Activated naive CD4-positive, alpha-beta T cell treated with anti-CD3 and anti-CD28 coated beads for 36 hours (primary cell): ENCODE measurements around the gene SDK1. TPM values are rescaled to one million over a fixed set of nuclear protein-coding genes. Genes with fewer than 3 reads are reported as not detected.

ENCODE experiments used
- CTCF ChIA-PET: fragments of 350-600 bp; sonication (Branson Sonifier 250); formaldehyde crosslinking; loops from one replicate; lab custom pipeline; 2021; ENCODE audit warnings: antibody characterized with exemption; lab: Charles Lee
- DNase-seq: peaks from one replicate; pipeline ENCODE4 v3.0.0-alpha.2; 2020
- H3K27ac Mint-ChIP-seq: one replicate; pipeline ENCODE4 v1.8.0; 2021; ENCODE audit warnings: mild to moderate bottlenecking, mixed read lengths
- H3K27me3 Mint-ChIP-seq: one replicate; pipeline ENCODE4 v1.8.0; 2021; ENCODE audit warnings: low read depth, mixed read lengths
- H3K36me3 Mint-ChIP-seq: one replicate; pipeline ENCODE4 v1.8.0; 2021; ENCODE audit warnings: low read depth, mixed read lengths
- H3K4me1 Mint-ChIP-seq: one replicate; pipeline ENCODE4 v1.8.0; 2021; ENCODE audit warnings: low read depth, mixed read lengths
- H3K4me3 Mint-ChIP-seq: one replicate; pipeline ENCODE4 v1.8.0; 2021; ENCODE audit warnings: mild to moderate bottlenecking, moderate library complexity, mixed read lengths
- H3K9me3 Mint-ChIP-seq: one replicate; pipeline ENCODE4 v1.8.0; 2021; ENCODE audit warnings: mixed read lengths
- intact Hi-C: fragments of 100-400 bp; cut with micrococcal nuclease; formaldehyde crosslinking; loops from one replicate; pipeline ENCODE4 v1.15.1; 2023
- total RNA-seq, 2 experiments: library from RNA; stranded (reverse); gene quantifications; one replicate each; pipeline ENCODE4 v1.2.3, GENCODE V29; 2021

SDK1 gene
- total RNA-seq, 2 experiments from 2014 or later = 1.3 to 2.0 TPM

DNA sequence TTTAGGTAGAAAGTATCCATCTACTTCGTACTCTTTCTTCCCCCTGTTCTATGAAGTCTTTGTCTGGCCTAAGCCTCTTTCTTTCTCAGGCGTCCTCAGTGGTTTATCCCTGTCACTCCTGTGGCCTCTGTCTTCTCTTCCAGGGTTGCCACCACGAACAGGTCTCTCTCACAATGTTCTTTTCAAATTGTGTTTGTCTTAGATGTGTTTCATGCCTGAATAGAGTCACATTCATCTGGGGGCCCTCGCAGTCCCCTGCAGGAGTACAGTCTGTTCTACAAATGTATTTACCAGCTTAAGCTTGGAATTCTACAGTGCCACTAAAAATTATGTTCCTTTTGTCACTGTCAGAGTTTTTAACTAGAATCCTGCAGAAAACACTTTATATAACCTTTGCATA, 700.7 kb downstream of the SDK1 start:
- intact Hi-C loops = no loop called here
- no peak overlapping the region for H3K27ac Mint-ChIP-seq
- no peaks in the 10 kb centered on the region for H3K9me3 Mint-ChIP-seq
- no peak overlapping the region for H3K4me3 Mint-ChIP-seq
- no peaks in the 10 kb centered on the region for H3K4me1 Mint-ChIP-seq
- DNase-seq = no peak
- H3K36me3 Mint-ChIP-seq = no peaks in the 10 kb centered on the region
- CTCF ChIA-PET = interaction anchor here (0.5 kb wide), 1 partner anchor 399 kb away, joined by 3 read pairs; no protein-coding TSS in a partner anchor
- no peaks in the 10 kb centered on the region for H3K27me3 Mint-ChIP-seq

DNA sequence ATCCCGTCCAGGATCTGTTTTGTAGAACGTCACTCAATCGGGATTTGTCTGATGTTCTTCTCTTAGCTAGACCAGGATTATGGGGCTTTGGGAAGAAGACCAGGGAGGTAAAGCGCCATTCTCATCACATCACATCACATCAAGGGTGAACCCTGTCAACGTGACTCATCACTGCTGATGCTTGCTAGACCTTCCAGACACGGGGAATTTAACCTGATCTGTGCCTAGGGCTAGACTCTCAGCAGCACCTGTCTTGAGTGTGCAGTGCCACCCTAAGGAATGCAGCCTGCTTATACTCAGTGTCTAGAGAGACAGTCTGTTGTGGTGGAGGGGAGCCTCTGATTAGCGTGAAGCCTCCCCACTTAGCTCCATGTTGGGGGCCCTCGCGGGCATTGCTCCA, 702.5 kb downstream of the SDK1 start:
- CTCF ChIA-PET = no interaction called here
- intact Hi-C loops = no loop called here
- H3K27ac Mint-ChIP-seq = no peak overlapping the region
- no peaks in the 10 kb centered on the region for H3K4me1 Mint-ChIP-seq
- no peak overlapping the region for H3K4me3 Mint-ChIP-seq
- no peaks in the 10 kb centered on the region for H3K36me3 Mint-ChIP-seq
- no peaks in the 10 kb centered on the region for H3K27me3 Mint-ChIP-seq
- no peak for DNase-seq
- no peaks in the 10 kb centered on the region for H3K9me3 Mint-ChIP-seq

DNA sequence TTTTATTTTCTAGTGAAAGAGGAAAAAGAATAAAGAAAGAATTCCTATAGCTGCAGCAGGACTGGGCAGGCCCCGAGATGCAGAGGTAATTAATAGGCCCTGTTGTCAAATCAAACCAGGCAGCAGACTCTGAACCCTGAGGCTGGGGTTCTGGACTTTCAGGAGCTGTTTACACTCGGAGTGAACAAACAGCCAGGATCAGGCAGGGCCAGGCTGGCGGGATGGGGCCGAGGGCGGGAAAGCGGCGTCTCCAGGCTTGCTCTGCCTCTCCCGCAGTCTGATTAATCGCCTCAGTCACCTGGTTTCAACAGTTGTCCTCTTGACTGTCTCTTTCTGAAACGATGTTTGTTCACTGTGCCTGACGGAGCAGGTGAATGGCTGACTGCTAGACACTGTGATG, 705.6 kb downstream of the SDK1 start:
- H3K27ac Mint-ChIP-seq = no peak overlapping the region
- CTCF ChIA-PET = no interaction called here
- H3K9me3 Mint-ChIP-seq = no peaks in the 10 kb centered on the region
- DNase-seq = no peak
- no peaks in the 10 kb centered on the region for H3K4me1 Mint-ChIP-seq
- H3K36me3 Mint-ChIP-seq = no peaks in the 10 kb centered on the region
- intact Hi-C loops = no loop called here
- H3K4me3 Mint-ChIP-seq = no peak overlapping the region
- no peaks in the 10 kb centered on the region for H3K27me3 Mint-ChIP-seq

DNA sequence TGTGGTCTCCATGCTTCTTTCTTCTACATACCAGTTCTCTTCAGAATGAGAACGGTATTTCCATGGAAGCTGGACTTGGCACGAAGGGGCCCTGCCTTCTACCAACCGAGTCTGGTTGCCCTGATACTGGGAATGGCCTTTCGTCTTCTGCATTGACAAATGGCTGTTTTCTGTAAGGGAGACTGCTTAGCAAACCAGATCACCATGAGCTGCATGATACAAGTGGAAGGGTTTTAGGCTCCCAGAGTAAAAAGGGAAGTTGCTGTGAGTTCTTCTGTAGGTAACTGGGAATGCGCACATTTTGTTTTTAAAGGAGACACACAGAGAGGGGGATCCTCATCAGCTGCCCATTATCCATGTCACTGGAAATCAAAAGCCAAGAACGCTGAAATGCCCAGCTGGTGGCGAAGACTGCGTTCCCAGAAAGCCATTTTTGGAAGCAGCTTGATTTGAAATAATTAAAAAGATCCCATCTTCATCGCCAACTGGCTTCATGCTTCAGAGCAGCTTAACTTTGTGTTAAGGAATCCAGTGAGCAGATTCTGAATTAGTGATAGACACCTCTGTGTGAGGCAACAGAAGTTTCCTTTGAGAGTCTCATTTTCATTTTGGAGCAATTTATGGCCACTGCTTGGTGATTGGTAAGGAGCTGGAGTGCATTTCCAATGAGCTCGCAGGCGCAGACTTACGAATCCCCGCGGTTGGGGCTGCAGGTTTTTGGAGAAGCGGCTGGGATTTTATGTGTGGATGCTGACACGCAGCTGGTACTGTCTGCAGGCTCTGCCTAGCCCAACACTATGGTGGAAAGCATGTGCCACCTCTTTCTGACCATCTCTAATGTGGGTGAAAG, 708.4 kb downstream of the SDK1 start:
- Mint-ChIP-seq H3K4me3 (no peak overlapping the region), H3K9me3 (no peaks in the 10 kb centered on the region), H3K27ac (no peak overlapping the region), H3K27me3 (no peaks in the 10 kb centered on the region), H3K4me1 (no peaks in the 10 kb centered on the region), H3K36me3 (no peaks in the 10 kb centered on the region)
- no peak for DNase-seq
- intact Hi-C loops = no loop called here
- CTCF ChIA-PET = no interaction called here

DNA sequence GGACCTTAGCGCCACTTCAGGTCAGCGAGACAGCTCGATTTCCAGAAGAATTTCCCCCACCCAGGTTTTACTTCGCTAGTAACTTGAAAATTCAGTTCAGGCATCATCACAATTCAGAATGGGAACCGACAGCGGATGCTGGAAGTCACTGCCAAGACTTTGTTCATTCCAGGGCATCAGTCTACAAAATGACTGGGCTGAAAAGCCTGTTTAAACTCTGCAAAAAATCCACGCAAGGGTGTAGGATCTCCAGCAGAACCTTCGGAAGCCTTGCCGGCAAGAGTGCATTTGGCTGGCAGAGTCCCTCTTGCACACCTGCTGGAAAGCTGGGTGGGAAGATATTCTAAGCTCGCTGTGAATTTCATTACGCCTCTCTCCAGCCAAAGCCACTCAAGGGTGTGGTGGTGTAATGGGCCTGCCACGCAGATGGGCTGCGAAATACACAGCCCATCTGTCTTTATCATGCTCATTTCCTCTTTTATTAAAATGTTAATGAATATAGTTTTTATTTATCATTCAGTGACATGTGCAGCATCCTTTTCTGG, 709.1 kb downstream of the SDK1 start:
- Mint-ChIP-seq H3K27me3 (no peaks in the 10 kb centered on the region), H3K27ac (no peak overlapping the region), H3K4me1 (no peaks in the 10 kb centered on the region), H3K36me3 (no peaks in the 10 kb centered on the region), H3K9me3 (no peaks in the 10 kb centered on the region), H3K4me3 (no peak overlapping the region)
- intact Hi-C loops = no loop called here
- CTCF ChIA-PET = no interaction called here
- DNase-seq = no peak

DNA sequence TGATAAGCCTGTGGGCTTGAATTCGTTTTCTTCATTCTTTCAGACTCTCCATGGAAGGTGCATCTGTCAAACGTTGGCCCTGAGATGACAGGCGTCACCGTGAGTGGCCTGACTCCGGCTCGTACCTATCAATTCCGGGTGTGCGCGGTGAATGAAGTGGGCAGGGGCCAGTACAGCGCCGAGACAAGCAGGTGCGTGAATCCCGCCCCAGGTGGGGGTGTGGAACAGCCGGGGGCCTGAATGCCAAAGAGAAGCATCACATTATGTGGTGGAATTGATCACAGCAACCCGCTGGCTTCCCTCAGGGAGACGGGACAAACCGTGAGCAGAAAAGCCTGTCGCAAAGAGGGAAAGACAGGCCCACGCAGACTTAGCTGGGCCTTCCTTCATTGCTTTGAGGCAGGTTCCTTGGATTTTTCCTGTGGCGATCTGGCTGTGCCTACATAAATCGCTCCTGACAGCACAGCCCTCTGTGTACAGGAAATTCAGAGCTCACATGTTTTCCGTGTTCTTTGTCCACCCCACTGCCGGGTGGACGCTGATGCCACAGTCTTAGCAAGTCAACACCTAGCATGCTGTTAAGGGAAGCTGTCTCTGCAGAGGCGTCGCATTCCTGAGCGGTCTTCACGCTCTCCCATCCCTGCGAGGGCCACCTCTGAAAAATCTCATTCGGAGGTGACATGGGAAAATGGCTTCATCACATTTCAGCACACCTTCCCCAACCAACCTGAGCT, 710.0 kb downstream of the SDK1 start:
- H3K27ac Mint-ChIP-seq = no peak overlapping the region

DNA sequence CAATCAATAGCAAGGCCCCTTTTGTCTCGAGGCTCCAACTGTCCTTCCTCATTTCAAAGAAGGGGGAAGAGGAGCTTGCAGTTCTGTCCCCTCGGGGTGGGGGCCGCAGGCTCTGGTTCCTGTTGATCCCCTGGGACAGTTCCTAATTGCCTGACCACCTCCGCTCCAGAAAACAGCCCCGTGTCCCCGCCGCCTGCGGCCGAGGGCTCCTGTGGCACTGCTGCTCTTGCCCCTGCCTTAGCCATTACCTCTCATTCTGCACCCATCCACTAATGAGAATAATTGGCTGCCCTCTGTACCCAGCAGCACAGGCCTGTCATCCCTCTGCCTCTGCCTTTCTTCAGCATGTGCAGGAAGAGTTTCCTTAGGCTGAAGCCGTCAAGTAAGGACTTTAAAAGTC, 712.7 kb downstream of the SDK1 start:
- intact Hi-C loops = no loop called here
- no peak overlapping the region for H3K27ac Mint-ChIP-seq
- no peak for DNase-seq
- no peaks in the 10 kb centered on the region for H3K27me3 Mint-ChIP-seq
- CTCF ChIA-PET = no interaction called here
- H3K4me1 Mint-ChIP-seq = no peaks in the 10 kb centered on the region
- H3K36me3 Mint-ChIP-seq = peaks cover 2% of the 10 kb centered on the region
- peaks cover 3% of the 10 kb centered on the region for H3K9me3 Mint-ChIP-seq
- H3K4me3 Mint-ChIP-seq = no peak overlapping the region

More for the DNA sequence above, 710.0 kb downstream of the SDK1 start:
- intact Hi-C loops = no loop called here
- Mint-ChIP-seq H3K4me1 (no peaks in the 10 kb centered on the region), H3K9me3 (no peaks in the 10 kb centered on the region), H3K27me3 (no peaks in the 10 kb centered on the region), H3K36me3 (no peaks in the 10 kb centered on the region), H3K4me3 (no peak overlapping the region)
- CTCF ChIA-PET = no interaction called here
- no peak for DNase-seq

DNA sequence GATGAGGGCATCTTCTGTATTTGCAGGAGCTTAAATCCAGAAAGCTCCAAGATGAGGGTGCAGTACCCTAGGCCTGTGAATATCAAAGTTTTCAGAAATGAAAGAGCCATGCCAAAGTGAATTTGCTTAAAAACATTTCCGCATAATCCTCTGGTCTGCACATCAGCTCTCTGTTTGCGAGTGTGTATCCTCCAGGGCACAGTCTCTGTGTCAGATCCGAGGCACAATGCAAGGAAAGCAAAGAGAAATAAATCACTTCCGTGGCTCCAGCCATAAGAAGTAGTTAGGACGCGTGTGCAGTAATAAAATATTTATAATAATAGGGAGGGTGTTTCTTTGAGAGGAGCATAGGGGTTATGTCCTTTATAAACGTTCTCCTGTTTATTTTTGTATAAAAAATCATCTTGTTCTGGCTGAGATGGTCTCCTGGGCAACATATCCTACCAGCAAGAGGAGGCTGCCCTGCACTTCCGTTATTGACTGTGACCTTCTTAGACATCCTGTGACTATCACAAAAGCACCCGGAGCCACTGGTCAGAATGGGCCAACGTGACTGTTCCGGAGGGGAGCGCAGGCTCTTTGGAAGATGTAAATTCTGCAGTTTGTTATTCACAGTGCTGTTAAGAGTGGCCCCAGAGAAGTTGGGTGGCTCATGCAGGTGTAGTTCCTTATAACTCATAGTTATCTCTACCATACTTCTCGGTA, 713.4 kb downstream of the SDK1 start:
- H3K27me3 Mint-ChIP-seq = no peaks in the 10 kb centered on the region
- no peaks in the 10 kb centered on the region for H3K4me1 Mint-ChIP-seq
- peaks cover 3% of the 10 kb centered on the region for H3K9me3 Mint-ChIP-seq
- no peak overlapping the region for H3K4me3 Mint-ChIP-seq
- no peak overlapping the region for H3K27ac Mint-ChIP-seq
- CTCF ChIA-PET = no interaction called here
- DNase-seq = no peak
- peaks cover 2% of the 10 kb centered on the region for H3K36me3 Mint-ChIP-seq
- intact Hi-C loops = no loop called here

DNA sequence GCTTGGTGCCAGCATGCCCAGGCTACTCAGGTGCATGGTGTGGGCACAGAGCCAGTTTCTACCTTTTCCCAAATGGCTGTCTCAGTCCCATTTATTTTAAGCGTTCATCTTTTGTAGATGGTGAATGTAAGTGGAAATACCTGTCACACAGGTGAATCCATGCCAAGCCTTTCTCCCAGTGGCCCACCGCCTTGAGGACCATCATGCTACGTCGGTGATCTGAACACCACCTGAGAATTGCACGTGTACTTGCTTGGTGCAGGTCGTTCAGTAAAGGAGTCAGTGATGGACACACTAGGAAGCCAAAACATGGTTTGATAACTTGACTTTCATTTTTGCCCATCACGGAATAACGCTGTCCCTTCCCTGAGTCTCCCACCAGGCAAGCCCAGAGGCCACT, 714.3 kb downstream of the SDK1 start:
- no peaks in the 10 kb centered on the region for H3K27me3 Mint-ChIP-seq

DNA sequence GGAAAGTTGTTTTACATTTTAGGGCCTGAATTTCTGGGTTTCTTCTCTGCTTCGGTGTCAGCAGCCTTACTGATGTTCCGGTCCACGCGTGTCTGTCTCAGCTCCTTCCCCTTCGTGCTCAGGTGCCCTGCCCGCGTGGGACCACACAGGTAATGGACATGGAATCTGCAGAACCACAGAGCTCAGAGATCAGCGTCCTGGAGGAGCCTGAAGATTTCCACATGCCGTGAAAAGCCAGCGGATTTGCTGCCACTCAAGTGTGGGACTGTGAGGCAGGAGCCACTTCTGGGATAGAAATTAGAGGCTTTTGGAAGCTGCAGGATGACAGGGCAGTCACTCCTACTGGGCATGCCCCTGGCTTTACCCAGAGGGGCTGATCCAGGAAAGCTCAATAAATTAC, 714.9 kb downstream of the SDK1 start:
- H3K36me3 Mint-ChIP-seq = peaks cover 2% of the 10 kb centered on the region
- peaks cover 3% of the 10 kb centered on the region for H3K9me3 Mint-ChIP-seq
- H3K27ac Mint-ChIP-seq = no peak overlapping the region
- no peaks in the 10 kb centered on the region for H3K4me1 Mint-ChIP-seq
- no peaks in the 10 kb centered on the region for H3K27me3 Mint-ChIP-seq
- H3K4me3 Mint-ChIP-seq = no peak overlapping the region
- CTCF ChIA-PET = no interaction called here
- DNase-seq = no peak
- intact Hi-C loops = no loop called here

More for the DNA sequence above, 714.3 kb downstream of the SDK1 start:
- H3K9me3 Mint-ChIP-seq = peaks cover 3% of the 10 kb centered on the region
- H3K36me3 Mint-ChIP-seq = peaks cover 2% of the 10 kb centered on the region
- no peak for DNase-seq
- H3K4me3 Mint-ChIP-seq = no peak overlapping the region
- intact Hi-C loops = no loop called here
- CTCF ChIA-PET = no interaction called here
- H3K4me1 Mint-ChIP-seq = no peaks in the 10 kb centered on the region
- no peak overlapping the region for H3K27ac Mint-ChIP-seq

DNA sequence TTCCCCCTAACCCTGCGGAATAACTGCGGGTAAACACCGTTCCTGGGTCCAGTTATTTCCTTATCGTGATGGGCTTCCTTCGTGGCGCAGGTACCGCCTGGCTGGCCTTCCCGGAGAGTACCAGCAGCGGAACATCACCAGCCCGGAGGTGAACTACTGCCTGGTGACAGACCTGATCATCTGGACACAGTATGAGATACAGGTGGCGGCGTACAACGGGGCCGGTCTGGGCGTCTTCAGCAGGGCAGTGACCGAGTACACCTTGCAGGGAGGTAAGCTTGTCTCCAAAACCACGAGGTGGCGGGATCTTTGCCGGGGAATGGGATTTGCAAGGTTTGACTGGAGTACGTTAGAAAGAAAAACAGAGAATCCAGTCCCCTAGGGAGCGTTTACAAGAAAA, 716.0 kb downstream of the SDK1 start:
- no peaks in the 10 kb centered on the region for H3K4me1 Mint-ChIP-seq
- peaks cover 3% of the 10 kb centered on the region for H3K9me3 Mint-ChIP-seq
- no peaks in the 10 kb centered on the region for H3K27me3 Mint-ChIP-seq
- peaks cover 2% of the 10 kb centered on the region for H3K36me3 Mint-ChIP-seq
- CTCF ChIA-PET = no interaction called here
- intact Hi-C loops = no loop called here
- DNase-seq = no peak
- H3K27ac Mint-ChIP-seq = no peak overlapping the region
- no peak overlapping the region for H3K4me3 Mint-ChIP-seq

DNA sequence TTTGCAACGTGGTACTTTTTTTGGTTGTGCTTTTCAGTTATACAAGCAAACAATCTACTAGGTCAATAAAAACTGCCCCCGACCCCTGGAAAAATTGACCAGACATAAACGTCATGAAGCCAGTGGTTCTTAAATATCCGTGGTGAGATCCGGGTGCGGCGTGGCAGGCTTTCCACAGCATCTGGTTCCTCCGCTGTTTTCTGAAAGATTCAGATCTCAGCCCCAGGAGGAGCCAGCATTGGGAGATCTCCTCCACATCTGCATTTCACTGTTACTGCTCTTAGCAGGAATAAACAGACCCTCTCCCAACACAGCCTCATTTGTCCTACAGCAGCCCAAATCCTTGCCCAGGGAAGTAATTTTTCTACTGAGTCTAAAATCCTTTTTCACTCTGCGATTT, 716.7 kb downstream of the SDK1 start:
- peaks cover 2% of the 10 kb centered on the region for H3K36me3 Mint-ChIP-seq
- no peaks in the 10 kb centered on the region for H3K27me3 Mint-ChIP-seq
- DNase-seq = no peak
- intact Hi-C loops = no loop called here
- H3K27ac Mint-ChIP-seq = no peak overlapping the region
- H3K4me3 Mint-ChIP-seq = no peak overlapping the region
- no peaks in the 10 kb centered on the region for H3K4me1 Mint-ChIP-seq
- peaks cover 3% of the 10 kb centered on the region for H3K9me3 Mint-ChIP-seq
- CTCF ChIA-PET = no interaction called here
